Neural progenitor cell (in vitro differentiated cells): ENCODE results near the gene CSTA.

Experiments used
- CTCF ChIP-seq: fragments of 200-600 bp; sonication (generic); IDR thresholded peaks from 2 replicates; pipeline ENCODE4 v1.5.1; 2017; ENCODE audit warnings: antibody characterized with exemption, mild to moderate bottlenecking
- EZH2phosphoT487 ChIP-seq: fragments of 200-600 bp; sonication (generic); IDR thresholded peaks from 2 replicates; pipeline ENCODE4 v1.6.1; 2017; ENCODE audit warnings: antibody characterized with exemption

GRCh38 chr3:122353215-122353614, 28.2 kb downstream of the CSTA start:
- no peak for TF ChIP-seq CTCF
- no peak for TF ChIP-seq EZH2phosphoT487
